SK-N-SH treated with all-trans-retinoic acid at 6 μM for 48 hours (cell line): Measurements from ENCODE around the gene CCDC93.

ENCODE experiments used
- BACH2 ChIP-seq: fragments of 250-450 bp; sonication (Bioruptor Pico); IDR thresholded peaks from 2 replicates; pipeline ENCODE4 v1.9.0; 2021; ENCODE audit warnings: mild to moderate bottlenecking, borderline replicate concordance
- CSDC2 ChIP-seq: fragments of 250-450 bp; sonication (Bioruptor Pico); IDR thresholded peaks from 2 replicates; pipeline ENCODE4 v1.5.0; 2020; ENCODE audit warnings: mild to moderate bottlenecking, moderate library complexity
- GLIS3 ChIP-seq: fragments of 250-450 bp; sonication (Bioruptor Pico); IDR thresholded peaks from 2 replicates; pipeline ENCODE4 v1.5.0; 2020; ENCODE audit warnings: mild to moderate bottlenecking, moderate library complexity
- OSR1 ChIP-seq: fragments of 250-450 bp; sonication (Bioruptor Pico); IDR thresholded peaks from 2 replicates; pipeline ENCODE4 v1.8.0; 2022; ENCODE audit warnings: moderate library complexity, mild to moderate bottlenecking, inconsistent platforms
- RARB ChIP-seq: fragments of 250-450 bp; sonication (Bioruptor Pico); IDR thresholded peaks from 2 replicates; pipeline ENCODE4 v1.8.0; 2021; ENCODE audit warnings: mild to moderate bottlenecking, moderate library complexity
- ZFP30 ChIP-seq: fragments of 450-650 bp; formaldehyde crosslinking; IDR thresholded peaks from 2 replicates; pipeline ENCODE4 v1.5.0; 2022; ENCODE audit warnings: mild to moderate bottlenecking, moderate library complexity
- ZNF8 ChIP-seq: fragments of 450-650 bp; formaldehyde crosslinking; IDR thresholded peaks from 2 replicates; pipeline ENCODE4 v1.5.0; 2020; ENCODE audit warnings: mild to moderate bottlenecking, moderate library complexity
- TF ChIP-seq, protein P1 (sequence below): fragments of 250-450 bp; sonication (Bioruptor Pico); IDR thresholded peaks from 2 replicates; pipeline ENCODE4 v1.5.0; 2020; ENCODE audit warnings: mild to moderate bottlenecking, moderate library complexity

DNA sequence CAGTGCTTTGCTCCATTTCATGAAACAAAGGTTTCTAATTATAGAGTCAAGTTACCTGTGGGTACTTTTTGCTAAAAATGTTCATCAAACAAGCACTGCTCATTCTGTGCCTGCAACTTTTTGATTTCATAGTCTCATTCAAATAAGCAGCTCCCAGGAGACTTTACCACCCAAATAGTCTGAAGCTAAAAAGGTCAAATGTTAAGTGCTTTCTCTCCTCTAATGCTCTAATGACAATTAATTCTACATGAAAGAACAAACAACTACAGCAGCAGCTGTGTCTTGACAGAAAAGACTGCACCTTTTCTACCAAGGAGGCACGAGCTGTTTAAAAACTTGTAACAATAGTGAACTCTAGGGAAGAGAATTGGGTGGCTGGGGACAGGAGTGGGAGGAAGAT lies 65.3 kb downstream of the CCDC93 start:
- TF ChIP-seq, protein P1, sequence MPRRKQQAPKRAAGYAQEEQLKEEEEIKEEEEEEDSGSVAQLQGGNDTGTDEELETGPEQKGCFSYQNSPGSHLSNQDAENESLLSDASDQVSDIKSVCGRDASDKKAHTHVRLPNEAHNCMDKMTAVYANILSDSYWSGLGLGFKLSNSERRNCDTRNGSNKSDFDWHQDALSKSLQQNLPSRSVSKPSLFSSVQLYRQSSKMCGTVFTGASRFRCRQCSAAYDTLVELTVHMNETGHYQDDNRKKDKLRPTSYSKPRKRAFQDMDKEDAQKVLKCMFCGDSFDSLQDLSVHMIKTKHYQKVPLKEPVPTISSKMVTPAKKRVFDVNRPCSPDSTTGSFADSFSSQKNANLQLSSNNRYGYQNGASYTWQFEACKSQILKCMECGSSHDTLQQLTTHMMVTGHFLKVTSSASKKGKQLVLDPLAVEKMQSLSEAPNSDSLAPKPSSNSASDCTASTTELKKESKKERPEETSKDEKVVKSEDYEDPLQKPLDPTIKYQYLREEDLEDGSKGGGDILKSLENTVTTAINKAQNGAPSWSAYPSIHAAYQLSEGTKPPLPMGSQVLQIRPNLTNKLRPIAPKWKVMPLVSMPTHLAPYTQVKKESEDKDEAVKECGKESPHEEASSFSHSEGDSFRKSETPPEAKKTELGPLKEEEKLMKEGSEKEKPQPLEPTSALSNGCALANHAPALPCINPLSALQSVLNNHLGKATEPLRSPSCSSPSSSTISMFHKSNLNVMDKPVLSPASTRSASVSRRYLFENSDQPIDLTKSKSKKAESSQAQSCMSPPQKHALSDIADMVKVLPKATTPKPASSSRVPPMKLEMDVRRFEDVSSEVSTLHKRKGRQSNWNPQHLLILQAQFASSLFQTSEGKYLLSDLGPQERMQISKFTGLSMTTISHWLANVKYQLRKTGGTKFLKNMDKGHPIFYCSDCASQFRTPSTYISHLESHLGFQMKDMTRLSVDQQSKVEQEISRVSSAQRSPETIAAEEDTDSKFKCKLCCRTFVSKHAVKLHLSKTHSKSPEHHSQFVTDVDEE = no peak
- TF ChIP-seq ZNF8 (no peak), GLIS3 (CRISPR knock-in tag) (no peak), RARB (CRISPR knock-in tag) (no peak), CSDC2 (CRISPR knock-in tag) (no peak), OSR1 (CRISPR knock-in tag) (no peak), BACH2 (CRISPR knock-in tag) (no peak), ZFP30 (no peak)
